ENCODE results near the gene RNGTT.

DNA sequence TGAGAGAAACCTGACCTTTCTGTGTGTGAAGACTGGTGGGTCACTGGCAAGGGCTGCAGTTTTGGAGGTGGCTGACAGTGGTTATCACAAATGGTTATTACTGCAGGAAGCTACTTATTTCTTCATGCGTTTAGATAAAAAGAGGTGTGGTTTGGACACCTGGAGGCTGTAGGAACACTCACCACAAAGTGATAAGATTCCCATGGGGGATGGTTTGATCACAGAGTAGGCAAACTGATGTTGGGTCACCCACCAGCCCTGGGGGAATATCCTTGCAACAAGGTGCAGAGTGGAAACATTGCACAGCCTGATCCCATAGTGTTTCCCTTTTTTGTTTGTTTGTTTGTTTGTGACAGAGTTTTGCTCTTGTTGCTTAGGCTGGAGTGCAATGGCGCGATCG lies 33.9 kb upstream of the RNGTT start:
- TF ChIP-seq, protein P1, sequence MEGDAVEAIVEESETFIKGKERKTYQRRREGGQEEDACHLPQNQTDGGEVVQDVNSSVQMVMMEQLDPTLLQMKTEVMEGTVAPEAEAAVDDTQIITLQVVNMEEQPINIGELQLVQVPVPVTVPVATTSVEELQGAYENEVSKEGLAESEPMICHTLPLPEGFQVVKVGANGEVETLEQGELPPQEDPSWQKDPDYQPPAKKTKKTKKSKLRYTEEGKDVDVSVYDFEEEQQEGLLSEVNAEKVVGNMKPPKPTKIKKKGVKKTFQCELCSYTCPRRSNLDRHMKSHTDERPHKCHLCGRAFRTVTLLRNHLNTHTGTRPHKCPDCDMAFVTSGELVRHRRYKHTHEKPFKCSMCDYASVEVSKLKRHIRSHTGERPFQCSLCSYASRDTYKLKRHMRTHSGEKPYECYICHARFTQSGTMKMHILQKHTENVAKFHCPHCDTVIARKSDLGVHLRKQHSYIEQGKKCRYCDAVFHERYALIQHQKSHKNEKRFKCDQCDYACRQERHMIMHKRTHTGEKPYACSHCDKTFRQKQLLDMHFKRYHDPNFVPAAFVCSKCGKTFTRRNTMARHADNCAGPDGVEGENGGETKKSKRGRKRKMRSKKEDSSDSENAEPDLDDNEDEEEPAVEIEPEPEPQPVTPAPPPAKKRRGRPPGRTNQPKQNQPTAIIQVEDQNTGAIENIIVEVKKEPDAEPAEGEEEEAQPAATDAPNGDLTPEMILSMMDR (conservative IDR thresholded peaks at IDR 0.05), result no peak
- TF ChIP-seq EZH2 (IDR thresholded peaks at IDR 0.05; ENCODE audit: low read depth), result no peak
